GM10266 (cell line): Measurements from ENCODE around the gene GATA5.

Experiments used
- DNase-seq: peaks from one replicate; pipeline ENCODE4 v3.0.0; 2012; ENCODE audit errors: extremely low spot score
- TF ChIP-seq, protein P1 (sequence below): IDR thresholded peaks from 2 replicates; pipeline ENCODE4 v1.5.1; 2012; ENCODE audit warnings: mild to moderate bottlenecking, low read depth; ENCODE audit not compliant: control insufficient read depth, insufficient read depth; ENCODE audit errors: missing control alignments

Gene GATA5

DNA sequence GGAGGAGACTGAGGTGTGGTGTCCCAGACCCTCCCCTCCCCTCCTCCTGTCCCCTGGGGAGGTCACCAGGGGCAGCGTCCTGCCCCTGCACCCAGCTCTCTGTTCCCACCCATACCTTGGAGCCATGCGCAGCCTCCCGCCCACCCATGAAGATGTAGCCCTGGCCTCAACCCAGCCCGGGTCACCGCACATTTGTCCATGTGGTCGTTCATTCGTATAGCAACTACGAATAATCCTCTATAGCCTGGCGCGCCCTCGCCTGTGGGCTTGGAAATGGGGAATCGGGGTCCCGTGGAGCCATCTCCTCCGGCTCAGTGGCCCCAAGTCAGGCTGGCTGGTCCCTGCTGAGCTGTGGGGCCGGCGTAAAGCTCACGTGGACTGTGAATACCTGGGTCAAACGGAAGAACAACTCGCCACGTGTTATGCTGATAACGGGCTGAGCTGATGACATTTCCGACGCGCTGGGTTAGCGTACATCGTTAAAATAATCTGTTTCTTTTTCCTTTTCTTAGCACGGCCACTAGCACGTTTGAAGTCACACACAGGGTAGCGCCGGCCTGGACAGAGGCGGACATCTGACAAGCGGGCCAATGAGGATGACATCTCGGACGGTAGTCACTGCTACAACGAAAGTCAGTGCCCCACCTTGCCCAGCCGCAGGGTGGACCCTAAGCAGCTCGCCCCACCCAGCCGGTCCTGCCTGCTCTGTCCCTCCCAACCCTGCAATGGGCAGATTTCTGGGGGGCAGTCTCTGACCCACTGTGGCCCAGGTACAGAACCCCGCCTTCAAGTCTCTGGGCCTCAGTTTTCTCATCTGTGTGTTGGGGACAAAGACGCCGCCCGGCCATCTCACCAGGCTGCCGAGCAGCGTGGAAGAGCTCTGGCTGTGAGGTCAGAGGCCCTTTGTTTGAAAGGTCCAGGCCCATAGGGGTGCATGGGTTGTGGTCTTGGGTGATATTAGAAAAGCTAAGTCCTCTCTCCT lies 28.6 kb downstream of the GATA5 start:
- TF ChIP-seq, protein P1, sequence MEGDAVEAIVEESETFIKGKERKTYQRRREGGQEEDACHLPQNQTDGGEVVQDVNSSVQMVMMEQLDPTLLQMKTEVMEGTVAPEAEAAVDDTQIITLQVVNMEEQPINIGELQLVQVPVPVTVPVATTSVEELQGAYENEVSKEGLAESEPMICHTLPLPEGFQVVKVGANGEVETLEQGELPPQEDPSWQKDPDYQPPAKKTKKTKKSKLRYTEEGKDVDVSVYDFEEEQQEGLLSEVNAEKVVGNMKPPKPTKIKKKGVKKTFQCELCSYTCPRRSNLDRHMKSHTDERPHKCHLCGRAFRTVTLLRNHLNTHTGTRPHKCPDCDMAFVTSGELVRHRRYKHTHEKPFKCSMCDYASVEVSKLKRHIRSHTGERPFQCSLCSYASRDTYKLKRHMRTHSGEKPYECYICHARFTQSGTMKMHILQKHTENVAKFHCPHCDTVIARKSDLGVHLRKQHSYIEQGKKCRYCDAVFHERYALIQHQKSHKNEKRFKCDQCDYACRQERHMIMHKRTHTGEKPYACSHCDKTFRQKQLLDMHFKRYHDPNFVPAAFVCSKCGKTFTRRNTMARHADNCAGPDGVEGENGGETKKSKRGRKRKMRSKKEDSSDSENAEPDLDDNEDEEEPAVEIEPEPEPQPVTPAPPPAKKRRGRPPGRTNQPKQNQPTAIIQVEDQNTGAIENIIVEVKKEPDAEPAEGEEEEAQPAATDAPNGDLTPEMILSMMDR, result no peak
- no peak for DNase-seq

DNA sequence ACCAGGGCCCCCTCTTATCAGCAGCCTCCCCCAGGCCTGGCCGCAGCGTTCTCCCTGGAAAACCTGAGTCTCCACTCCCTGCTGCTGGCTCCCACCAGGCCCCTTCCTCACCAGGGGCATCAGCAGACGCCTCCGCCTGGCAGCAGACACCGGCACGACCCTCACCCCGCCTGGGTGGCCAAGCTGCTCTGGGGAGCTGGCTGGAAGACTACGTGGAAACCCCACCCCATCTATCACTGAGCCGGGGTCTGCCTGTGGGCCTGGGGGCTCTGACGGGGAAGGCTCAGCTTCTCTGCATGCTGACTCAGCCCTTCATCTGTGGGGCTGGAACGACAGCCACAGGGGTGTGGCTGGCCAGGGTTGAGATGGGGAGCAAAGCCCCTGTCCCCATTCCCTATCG lies 29.3 kb downstream of the GATA5 start:
- TF ChIP-seq, protein P1, result no peak

DNA sequence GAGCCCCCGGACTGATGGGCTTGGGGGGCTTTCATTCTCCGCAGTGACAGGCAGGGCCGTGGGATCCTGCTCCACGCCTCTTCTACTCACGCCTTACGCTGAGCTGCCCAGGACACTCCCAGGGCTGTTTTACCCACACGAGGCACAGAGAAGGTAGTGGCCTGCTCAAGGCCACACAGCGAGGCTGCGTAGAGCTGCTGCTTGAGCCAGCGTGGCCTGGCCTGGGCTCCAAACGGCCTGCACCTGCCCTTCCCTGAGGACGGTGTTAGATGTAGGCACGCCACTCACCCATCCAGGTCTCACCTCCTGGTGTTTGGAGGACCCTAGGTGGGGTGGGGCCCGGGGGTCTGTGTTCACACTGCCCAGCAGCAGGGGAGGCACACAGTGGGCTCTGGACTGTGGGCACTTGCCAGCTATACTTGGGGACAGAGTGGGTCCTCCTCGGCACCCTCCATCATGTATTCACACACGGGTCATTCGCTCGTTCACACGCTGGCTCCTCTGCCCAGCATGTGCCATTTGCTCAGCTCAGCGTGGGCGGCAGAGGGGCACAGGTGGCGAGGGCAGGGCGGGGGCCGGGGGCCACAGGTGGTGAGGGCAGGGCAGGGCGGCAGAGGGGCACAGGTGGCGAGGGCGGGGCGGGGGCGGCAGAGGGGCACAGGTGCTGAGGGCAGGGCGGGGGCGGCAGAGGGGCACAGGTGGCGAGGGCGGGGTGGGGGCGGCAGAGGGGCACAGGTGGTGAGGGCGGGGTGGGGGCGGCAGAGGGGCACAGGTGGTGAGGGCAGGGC lies 30.0 kb downstream of the GATA5 start:
- TF ChIP-seq, protein P1, result no peak
- DNase-seq, result no peak

More for the DNA sequence above, 29.3 kb downstream of the GATA5 start:
- no peak for DNase-seq

DNA sequence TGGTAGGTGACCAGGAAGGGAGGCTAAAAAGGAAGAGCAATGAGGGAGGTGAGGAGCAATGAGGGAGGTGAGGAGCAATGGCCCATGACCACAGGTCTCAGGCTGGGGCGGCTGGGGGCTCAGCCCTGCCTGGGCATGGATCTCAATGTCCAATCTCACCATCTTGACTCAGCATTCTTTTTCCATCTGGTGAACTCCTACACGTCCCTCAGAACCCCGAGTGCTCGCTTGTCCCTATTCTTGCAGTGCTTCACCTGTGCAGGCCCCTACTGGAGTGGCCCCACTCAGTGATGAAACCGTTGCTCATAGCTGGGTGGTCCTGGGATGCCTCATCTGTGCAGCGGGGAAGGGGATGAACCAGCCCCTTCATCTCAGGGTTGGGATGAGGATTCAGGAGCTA lies 31.5 kb downstream of the GATA5 start:
- TF ChIP-seq, protein P1, result no peak
- no peak for DNase-seq

DNA sequence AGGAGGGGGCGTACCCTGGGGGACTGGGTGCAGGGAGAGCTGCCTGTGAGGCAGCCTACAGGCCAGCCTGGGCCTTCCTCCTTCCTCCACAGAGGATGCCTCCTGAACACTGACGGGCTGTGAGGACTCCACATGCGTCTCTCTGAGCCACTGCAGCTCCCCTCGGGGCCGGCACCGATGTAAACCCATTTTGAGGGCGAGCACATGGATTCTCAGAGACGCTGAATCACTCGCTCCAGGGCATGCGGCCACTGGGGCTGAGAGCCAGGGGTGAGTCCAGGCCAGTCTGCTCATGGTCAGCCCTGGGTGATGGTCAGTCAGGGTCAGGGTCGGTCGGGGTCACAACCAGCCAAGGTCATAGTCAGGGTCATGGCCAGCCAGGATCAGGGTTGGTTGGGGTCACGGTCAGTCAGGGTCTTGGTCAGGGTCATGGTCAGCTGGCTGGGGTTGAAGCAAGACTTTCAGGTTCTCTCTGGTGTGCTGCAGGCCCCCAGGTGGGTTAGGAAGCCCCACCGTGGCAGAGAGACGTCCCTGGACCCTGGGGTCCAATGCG lies 33.7 kb downstream of the GATA5 start:
- TF ChIP-seq, protein P1, result no peak
- DNase-seq, result no peak

DNA sequence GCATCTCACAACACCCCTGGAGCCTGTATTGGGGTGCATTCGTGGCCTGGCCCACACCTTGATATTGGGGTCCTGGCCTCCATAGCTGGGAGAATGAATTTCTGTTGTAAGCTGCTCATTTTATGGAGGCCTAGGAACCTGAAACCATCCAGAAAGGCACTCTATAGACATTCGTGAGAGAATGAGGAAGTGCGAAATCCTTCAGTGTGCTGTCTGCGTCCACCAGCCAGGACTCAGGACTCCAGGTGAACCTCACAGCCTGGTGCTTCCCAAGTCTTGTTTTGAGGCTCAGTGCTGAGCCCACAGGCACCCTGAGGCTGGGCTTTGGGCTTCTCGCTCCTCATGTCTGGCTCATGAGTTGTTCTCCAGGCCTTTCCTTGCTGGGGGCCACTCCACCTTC lies 36.6 kb downstream of the GATA5 start:
- no peak for DNase-seq
- TF ChIP-seq, protein P1, result no peak
